Hematopoietic multipotent progenitor cell treated with erythropoietin and hydrocortisone succinate and interleukin-3 and kit ligand, for 6 days (in vitro differentiated cells): ENCODE results near the gene SLC26A4.
"Not testable (repeated sequence)": the region's sequence is repeated elsewhere in the genome, so short reads cannot be mapped to it uniquely, and the experiment has no call there.

Experiments used
- DNase-seq: peaks from one replicate; pipeline ENCODE4 v3.0.0-alpha.2; 2015

The SLC26A4 gene

DNA sequence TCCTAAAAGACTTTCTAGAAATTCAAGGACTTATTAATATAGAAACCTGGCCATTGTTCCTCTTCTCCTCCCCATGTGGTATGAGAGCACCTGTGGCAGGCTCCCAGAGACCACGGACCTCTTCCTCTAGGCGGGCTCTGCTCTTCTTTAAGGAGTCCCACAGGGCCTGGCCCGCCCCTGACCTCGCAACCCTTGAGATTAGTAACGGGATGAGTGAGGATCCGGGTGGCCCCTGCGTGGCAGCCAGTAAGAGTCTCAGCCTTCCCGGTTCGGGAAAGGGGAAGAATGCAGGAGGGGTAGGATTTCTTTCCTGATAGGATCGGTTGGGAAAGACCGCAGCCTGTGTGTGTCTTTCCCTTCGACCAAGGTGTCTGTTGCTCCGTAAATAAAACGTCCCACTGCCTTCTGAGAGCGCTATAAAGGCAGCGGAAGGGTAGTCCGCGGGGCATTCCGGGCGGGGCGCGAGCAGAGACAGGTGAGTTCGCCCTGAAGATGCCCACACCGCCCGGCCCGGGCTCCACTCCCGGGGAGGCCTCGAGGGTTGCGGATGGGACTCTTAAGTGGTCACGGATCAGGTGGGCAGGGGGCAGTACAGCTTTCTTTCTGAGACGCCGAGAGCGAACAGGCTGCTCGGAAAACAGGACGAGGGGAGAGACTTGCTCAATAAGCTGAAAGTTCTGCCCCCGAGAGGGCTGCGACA, at the start of gene SLC26A4:
Gene SLC26A4, plus strand, starts transcription at position 448 of the 700 bp plus-strand sequence. CDS start 814 bp downstream, outside the sequence.
- peak; percentile 23 for DNase-seq

DNA sequence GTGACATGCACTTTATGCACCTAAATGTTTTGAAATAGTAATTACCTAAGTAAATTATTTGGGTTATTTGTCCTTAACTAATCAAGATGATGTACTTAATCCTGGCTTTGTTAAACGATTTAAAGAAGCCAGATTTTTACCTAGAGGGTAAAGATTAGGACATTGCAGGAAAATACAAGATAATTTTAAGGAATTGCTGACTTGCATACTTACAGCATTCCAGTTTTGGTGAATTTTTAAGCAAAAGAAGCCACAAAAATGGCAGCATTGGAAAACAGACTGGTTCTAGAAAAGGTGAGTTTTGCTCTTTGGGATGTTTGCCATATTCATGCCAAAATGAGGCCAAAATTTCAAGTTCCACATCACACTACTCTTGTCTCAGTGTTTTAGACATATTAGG, 47.2 kb upstream of the SLC26A4 start:
- DNase-seq = no peak

DNA sequence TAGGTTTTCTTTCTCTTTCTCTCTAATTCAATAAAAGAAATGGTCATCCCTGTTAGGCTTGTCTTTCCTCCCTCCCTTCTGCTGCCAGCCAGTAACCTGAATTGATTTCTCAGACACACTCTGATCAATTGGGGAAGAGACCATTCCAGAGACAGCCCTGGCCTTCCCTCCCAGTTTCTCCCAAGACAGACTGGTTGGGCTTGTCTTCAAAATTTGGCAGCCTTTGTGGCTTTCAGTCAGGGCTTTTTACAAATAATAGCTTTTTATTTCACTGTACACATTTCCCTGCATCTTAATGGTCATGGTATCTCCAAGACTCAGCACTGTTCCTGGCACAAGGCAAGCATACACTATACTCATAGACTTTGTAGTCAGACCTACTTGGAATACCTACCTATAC, 46.7 kb upstream of the SLC26A4 start:
- DNase-seq = no peak

DNA sequence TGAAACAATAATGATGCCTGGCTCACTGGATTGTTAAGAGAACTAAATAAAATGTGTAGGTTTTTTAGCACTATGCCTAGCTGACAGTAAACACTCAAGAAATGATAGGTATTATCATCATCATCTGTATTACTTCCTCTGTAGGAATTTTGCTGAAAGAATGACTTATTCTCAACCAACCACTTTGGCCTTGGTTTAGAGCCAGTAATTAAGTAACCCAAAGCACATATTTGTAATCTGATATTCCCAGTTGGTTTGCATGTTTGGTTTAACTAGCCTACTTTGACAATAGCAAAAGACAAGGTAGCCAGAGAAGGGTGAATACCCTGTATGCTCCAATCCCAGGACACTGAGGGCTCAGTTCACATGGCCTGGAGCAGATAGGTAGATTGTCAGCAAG, 46.2 kb upstream of the SLC26A4 start:
- DNase-seq = no peak

DNA sequence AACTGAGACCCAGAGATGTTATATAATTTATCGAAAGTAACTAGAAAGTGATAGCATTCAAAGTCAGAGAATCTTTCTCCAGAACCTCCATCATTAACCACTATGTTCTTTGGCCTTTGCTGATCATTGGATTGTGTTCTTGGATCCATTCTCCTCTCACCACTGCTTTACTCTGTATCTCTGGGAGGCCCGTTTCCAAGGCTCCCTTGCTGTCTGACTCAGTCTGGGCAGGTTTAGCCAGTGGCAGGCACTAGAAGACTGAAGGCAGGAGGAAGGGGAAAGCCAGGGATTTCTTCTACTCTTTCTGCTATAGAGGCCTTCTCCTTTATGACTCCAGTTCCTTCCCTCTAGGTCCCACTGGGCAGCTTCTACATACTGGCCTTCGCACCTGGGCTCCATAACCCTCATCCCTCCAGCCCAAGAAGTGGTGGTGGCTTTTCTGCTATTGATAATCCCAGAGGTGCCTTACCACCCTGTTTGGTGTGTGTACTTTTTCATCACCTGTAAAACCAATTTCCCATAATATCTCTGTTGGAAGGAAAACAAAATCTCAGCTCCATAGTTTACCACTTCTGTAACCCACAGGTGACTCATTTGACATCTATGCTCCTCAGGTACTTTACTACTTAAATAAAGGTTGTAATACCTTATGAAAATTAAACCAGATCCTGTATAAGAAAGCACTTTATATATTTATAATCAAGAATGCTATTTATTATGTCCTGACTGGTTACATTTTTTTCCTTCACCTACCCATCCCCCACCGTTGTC, 44.5 kb upstream of the SLC26A4 start:
- no peak for DNase-seq

GRCh38 chr7:107622429-107622828, 38.2 kb upstream of the SLC26A4 start:
- DNase-seq = no peak

DNA sequence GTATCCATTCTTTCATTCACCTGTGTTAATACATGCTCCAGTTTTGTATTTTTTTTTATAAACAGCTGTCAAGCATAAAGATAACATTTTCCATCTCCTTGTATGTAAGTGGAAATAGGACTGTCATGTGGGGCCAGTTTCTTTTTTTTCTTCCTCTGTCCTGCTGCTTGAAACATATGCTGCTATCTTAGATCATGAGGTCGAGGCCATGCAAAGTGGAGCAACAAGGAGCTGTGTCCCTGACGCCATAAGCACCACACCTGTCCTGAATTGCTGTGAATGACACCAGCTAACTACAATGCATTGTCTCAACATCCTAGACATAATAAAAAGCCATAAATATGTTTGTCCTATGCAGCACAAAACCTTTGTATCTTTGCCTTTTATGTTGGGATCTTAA, 37.7 kb upstream of the SLC26A4 start:
- DNase-seq = no peak

DNA sequence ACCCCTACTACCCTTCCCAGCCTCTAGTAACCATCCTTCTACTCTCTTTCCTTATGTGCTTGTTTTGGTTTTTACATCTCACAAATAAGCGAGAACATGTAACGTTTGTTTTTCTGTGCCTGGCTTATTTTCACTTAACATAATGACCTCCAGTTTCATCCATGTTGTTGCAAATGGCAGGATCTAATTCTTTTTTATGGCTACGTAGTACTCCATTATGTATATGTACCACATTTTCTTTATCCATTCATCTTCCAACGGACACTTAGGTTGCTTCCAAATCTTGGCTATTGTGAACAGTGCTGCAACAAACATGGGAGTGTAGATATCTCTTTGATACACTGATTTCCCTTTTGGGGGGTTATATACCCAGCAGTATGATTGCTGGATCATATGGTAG, 33.6 kb upstream of the SLC26A4 start:
- no peak for DNase-seq

DNA sequence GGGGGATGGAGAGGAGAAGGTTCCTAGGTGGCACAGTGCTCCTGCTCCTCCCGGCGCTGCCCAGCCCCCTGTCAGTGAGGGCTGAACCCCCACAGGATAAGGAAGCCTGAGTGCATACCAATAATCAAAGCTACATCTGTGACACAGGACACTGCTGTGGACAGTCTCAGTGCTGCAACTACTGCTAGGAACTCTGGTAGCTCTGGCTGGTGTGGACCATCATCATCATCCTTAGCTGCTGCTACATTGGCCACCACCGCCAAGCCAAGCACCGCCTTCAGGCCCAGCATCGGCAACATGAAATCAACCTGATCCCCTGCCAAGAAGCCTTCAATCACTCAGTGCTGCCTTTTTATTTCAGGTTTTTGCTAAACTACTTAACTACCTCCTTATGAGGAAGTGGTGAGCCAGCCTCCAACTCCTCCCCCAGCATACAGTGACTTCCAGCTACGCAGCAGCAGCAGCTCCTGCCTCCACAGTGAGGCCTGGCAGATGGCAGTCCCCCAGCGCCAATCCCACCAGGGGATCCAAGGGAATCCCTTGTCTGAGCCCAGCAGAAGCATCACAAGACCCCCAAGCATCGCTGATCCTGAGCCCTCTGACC, 32.1 kb upstream of the SLC26A4 start:
- peak; percentile 45 for DNase-seq

DNA sequence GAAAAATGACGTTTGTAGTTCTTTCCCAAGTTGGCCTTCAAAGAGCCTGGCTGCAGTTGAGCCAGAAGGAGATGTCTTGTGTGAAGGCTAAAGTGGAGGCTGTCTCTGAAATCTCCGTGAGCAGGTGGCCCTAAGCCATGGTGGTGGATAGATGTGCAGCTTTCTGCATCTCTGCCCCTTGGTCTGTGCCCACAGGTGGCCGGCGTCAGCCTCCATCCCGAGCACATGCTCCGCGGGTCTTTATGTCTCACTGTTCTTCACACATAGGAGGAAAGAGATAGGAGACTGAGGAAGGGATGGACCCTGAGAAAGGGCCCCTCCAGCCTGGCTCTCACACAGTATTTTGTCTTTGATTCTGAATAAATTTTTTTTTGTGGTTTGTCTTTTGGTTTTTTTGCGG, 30.3 kb upstream of the SLC26A4 start:
- no peak for DNase-seq

DNA sequence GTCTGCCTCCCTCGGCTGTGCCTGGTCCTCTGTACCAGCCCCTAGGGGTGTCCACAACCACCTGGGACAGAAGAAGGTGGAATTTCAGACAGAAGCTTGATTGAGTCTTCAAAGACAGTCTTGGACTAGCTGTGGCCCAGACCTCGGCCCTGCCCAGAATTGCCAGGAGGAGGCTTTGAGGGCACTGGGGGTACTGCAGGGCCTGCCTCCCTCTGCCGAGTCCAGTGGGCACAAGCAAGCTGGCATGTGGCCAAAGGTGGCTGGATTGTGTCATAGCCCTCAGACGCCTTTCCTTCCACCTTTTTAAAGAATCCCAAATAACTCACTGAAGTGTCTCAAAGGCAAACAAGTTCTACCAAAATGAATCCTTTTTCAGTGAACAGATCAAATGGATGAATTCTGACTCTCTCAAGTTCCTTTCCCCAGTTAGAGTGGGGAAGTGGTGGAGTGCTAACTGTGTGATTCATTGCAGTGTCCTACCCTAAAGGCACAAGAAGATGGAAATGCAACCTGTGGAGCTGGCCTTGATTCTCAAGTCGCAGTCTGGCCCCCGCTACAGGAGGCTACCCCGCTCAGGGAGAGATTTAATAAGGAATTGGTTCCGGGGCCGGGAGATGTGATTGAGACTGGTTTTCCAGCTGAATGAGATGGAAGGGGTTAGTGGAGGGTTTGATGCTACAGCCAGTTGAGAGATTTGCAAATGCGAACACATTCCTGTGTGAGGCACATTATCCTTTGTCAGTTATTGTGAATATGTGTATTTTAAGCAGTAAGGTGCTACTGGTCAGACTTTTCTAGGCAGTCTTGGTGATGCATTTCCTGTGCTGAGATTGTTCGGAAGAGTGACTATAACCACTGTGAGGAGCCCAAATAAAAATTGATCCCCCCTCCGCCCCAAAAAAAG, 28.8 kb upstream of the SLC26A4 start:
- no peak for DNase-seq

DNA sequence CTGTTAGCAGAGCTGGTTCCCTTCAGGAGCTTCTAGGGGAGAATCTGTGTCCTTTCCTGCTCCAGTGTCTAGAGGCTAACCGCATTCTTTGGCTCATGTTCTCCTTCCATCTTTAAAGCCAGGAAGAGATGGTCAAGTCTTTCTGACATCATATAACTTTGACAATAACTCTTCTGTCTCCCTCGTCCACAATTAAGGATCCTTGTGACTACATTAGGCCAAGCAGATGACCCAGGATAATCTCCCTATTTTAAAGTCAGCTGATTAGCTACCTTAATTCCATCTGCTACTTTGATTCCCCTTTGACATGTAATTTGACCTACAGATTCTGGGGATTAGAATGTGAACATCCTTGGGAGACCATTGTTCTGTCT, 28.1 kb upstream of the SLC26A4 start:
- no peak for DNase-seq

DNA sequence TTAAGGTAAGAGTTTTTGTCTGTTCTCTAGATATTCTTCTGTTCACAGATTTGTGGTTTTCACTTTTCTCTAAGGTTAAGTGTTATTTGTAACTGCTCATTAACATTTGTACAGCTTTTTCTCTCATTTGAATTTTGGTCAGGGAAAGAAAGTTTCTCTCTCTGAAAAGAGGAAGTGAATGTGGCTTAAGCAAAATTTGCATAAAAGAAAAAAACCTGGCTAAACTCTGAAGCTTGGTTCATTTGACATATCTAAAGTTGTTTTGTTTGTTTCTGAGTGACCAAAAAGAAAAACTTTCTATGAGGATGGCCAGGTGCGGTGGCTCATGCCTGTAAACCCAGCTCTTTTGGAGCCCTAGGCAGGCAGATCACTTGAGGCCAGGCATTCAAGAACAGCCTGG, 22.0 kb upstream of the SLC26A4 start:
- peak; percentile 18 for DNase-seq

- not testable (repeated sequence) for DNase-seq
These were observed 21.6 kb upstream of the SLC26A4 start for GRCh38 chr7:107639070-107639469.

DNA sequence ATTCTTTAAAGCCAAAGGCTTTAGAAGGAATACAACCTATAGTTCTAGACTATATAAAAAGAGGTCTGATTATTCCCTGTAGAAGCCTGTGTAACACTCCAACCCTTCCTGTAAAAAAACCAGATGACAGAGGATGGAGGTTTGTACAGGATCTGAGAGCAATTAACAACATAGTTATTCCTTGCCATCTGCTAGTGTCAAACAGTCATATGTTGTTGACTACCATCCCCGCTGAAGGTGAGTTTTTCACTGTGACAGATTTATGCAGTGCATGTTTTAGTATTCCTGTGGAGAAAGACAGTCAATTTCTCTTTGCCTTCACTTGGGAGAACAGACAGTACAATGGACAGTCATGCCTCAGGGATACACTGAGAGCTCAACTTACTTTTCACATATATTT, 19.0 kb upstream of the SLC26A4 start:
- no peak for DNase-seq

DNA sequence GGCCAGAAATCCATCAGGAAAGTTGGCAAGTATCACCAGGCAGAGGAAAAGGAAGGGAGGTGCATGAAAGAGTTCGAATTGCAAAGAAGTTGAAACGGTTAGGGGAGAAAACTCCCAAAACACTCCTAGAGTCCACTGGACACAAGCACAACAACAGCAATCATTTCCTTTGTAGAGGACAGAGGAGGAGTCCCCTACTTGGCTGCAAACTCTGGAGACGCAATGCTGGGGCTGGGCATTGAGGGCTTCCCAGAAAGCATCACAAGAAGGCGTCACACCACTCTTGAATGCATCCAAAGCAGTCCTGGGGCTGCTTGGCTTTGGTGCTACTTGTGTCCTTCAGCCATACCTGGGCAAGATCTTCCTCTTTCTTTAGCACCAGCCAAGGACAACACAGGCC, 18.1 kb upstream of the SLC26A4 start:
- no peak for DNase-seq

- DNase-seq = no peak
These were observed 17.2 kb upstream of the SLC26A4 start for GRCh38 chr7:107643407-107643806.

DNA sequence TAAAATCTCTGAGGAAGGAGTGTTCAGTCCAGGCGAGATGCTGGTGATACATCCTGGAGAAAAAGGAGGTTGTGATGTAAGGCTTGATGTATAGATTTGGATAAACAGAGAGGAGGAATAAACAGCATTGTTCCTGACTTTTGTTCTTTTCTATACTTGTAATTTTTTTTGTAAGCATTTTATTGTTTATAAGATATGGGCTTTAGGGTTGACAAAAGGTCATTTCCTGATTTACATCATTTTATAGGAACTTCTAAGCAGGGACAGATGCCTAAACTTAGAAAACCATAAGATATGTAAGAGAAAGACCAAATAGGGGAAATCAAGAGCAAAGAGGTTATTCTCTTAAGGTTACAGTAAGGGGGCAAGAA, 16.7 kb upstream of the SLC26A4 start:
- DNase-seq = no peak

- no peak for DNase-seq
These were observed 16.2 kb upstream of the SLC26A4 start for GRCh38 chr7:107644309-107644974.

GRCh38 chr7:107652642-107653041, 8.0 kb upstream of the SLC26A4 start:
- DNase-seq = no peak

DNA sequence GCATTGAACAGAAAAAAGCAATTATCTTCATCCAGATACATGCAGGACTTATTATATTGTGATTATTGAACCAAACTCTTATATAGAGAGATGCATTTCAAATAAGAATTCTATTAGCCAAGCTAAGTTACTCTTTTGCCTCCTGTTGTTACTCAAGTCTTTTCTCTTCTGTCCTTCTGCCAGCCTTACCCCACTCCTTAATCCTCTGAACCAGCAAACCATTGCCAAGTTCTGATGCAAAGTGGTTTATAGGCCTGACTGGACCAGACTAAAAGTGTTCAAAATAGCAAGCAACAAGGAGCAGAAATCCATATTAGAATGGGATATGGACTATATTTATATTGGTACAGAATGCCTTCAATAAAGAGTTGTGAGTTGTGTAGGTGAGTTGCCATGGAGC, 2.2 kb upstream of the SLC26A4 start:
- DNase-seq = no peak

- no peak for DNase-seq
These were observed 962 bp upstream of the SLC26A4 start for GRCh38 chr7:107659666-107660065.
